HL-60/S4 (cell line): ENCODE measurements around the gene PHF12.

Source experiments
- in situ Hi-C: fragments of 300-500 bp; cut with MboI; formaldehyde crosslinking; loops from 2 replicates; pipeline ENCODE4 v1.14.3; 2022; ENCODE audit warnings: low sequenced_read_pairs

PHF12 gene

GRCh38 chr17:28975646-28976045, 24.3 kb upstream of the PHF12 start:
- in situ Hi-C loops: no loop called here

GRCh38 chr17:28975031-28975430, 23.7 kb upstream of the PHF12 start:
- in situ Hi-C loops: no loop called here

- in situ Hi-C loops: loop anchor here (5.0 kb wide), 1 partner anchor 133 kb away; no protein-coding TSS in a partner anchor
Measured at GRCh38 chr17:28974451-28974850, 23.1 kb upstream of the PHF12 start.

GRCh38 chr17:28973425-28973824, 22.1 kb upstream of the PHF12 start:
- in situ Hi-C loops: loop anchor here (5.0 kb wide), 1 partner anchor 134 kb away; no protein-coding TSS in a partner anchor

- in situ Hi-C loops: loop anchor here (5.0 kb wide), 1 partner anchor 135 kb away; no protein-coding TSS in a partner anchor
Measured at GRCh38 chr17:28972437-28972836, 21.1 kb upstream of the PHF12 start.

- in situ Hi-C loops: loop anchor here (5.0 kb wide), 1 partner anchor 136 kb away; no protein-coding TSS in a partner anchor
Measured at GRCh38 chr17:28970879-28971278, 19.6 kb upstream of the PHF12 start.

GRCh38 chr17:28969706-28970393, 18.5 kb upstream of the PHF12 start:
- in situ Hi-C loops: loop anchor here (5.0 kb wide), 1 partner anchor 137 kb away; no protein-coding TSS in a partner anchor

GRCh38 chr17:28968914-28969295, 17.6 kb upstream of the PHF12 start:
- in situ Hi-C loops: no loop called here

GRCh38 chr17:28968231-28968913, 17.1 kb upstream of the PHF12 start:
- in situ Hi-C loops: no loop called here

GRCh38 chr17:28967221-28968135, 16.2 kb upstream of the PHF12 start:
- in situ Hi-C loops: no loop called here

GRCh38 chr17:28963841-28964240, 12.5 kb upstream of the PHF12 start:
- in situ Hi-C loops: no loop called here

GRCh38 chr17:28963055-28963611, 11.8 kb upstream of the PHF12 start:
- in situ Hi-C loops: no loop called here

- in situ Hi-C loops: no loop called here
Measured at GRCh38 chr17:28961391-28961790, 10.1 kb upstream of the PHF12 start.

GRCh38 chr17:28960256-28961061, 9.1 kb upstream of the PHF12 start:
- in situ Hi-C loops: no loop called here

GRCh38 chr17:28959471-28959871, 8.2 kb upstream of the PHF12 start:
- in situ Hi-C loops: no loop called here

- in situ Hi-C loops: no loop called here
Measured at GRCh38 chr17:28958820-28959455, 7.6 kb upstream of the PHF12 start.

GRCh38 chr17:28957992-28958355, 6.7 kb upstream of the PHF12 start:
- in situ Hi-C loops: no loop called here

- in situ Hi-C loops: no loop called here
Measured at GRCh38 chr17:28957277-28957991, 6.1 kb upstream of the PHF12 start.

GRCh38 chr17:28956861-28957260, 5.5 kb upstream of the PHF12 start:
- in situ Hi-C loops: no loop called here
